Measurements from ENCODE around the gene TRANK1. TPM values are rescaled to one million over a fixed set of nuclear protein-coding genes. Genes with fewer than 3 reads are reported as not detected.

TRANK1 gene
- total RNA-seq, 2 donors from 2014 or later, result 3.6 to 7.8 TPM

GRCh38 chr3:36911990-36912804 is 32.7 kb downstream of the TRANK1 start:
- ATAC-seq, result no peak
- no peaks in the 10 kb centered on the region for H3K36me3 ChIP-seq (replicated peaks in 1 of 2; ENCODE audit: insufficient read depth in 1 of 2, low read depth in 2 of 2)
- intact Hi-C loops (cut with DNase I), result no loop called here
- no peak overlapping the region for H3K4me3 ChIP-seq
- H3K4me1 ChIP-seq, result no peaks in the 10 kb centered on the region
- no peaks in the 10 kb centered on the region for H3K27me3 ChIP-seq
- WGBS, 2 donors, result 58 to 63% methylated on average over 4 of the region's 4 CpGs
- H3K9me3 ChIP-seq, result no peaks in the 10 kb centered on the region
- peak in 1 of 4 donors; percentile 20 for DNase-seq
- peak overlapping the region in 1 of 4 donors; percentile 45 for H3K27ac ChIP-seq
- no peak for TF ChIP-seq POLR2A (IDR thresholded peaks at IDR 0.05)
- no peak for TF ChIP-seq CTCF (IDR thresholded peaks at IDR 0.05)

GRCh38 chr3:36909666-36910065 is 35.2 kb downstream of the TRANK1 start:
- no peaks in the 10 kb centered on the region for H3K36me3 ChIP-seq (replicated peaks in 1 of 2; ENCODE audit: insufficient read depth in 1 of 2, low read depth in 2 of 2)
- ATAC-seq (no peak), DNase-seq (no peak)
- no peaks in the 10 kb centered on the region for H3K27me3 ChIP-seq
- H3K27ac ChIP-seq, result no peak overlapping the region
- TF ChIP-seq CTCF (IDR thresholded peaks at IDR 0.05), result no peak
- no peak for TF ChIP-seq POLR2A (IDR thresholded peaks at IDR 0.05)
- H3K4me3 ChIP-seq, result no peak overlapping the region
- intact Hi-C loops (cut with DNase I), result no loop called here
- no peaks in the 10 kb centered on the region for H3K9me3 ChIP-seq
- 83 to 91% methylated on average over 1 of the region's 1 CpG for WGBS, 2 donors
- H3K4me1 ChIP-seq, result no peaks in the 10 kb centered on the region

GRCh38 chr3:36909181-36909580 is 35.7 kb downstream of the TRANK1 start:
- intact Hi-C loops (cut with DNase I), result no loop called here
- no peaks in the 10 kb centered on the region for H3K27me3 ChIP-seq

GRCh38 chr3:36908647-36909180 is 36.1 kb downstream of the TRANK1 start:
- DNase-seq (no peak), ATAC-seq (no peak)
- Histone ChIP-seq H3K27ac (peak overlapping the region; percentile 9 to 79 (median 42)), H3K4me1 (no peaks in the 10 kb centered on the region), H3K4me3 (peak overlapping the region in 1 of 2 donors; percentile 28), H3K9me3 (no peaks in the 10 kb centered on the region), H3K36me3 (replicated peaks in 1 of 2; ENCODE audit: insufficient read depth in 1 of 2, low read depth in 2 of 2) (no peaks in the 10 kb centered on the region), H3K27me3 (no peaks in the 10 kb centered on the region)
- no peak for TF ChIP-seq POLR2A (IDR thresholded peaks at IDR 0.05)
- TF ChIP-seq CTCF (IDR thresholded peaks at IDR 0.05), result no peak
- intact Hi-C loops (cut with DNase I), result no loop called here
- 76 to 94% methylated on average over 1 of the region's 1 CpG for whole genome bisulfite sequencing, 2 donors

More at GRCh38 chr3:36909181-36909580, 35.7 kb downstream of the TRANK1 start:
- ATAC-seq (no peak), DNase-seq (no peak)
- no peak overlapping the region for H3K4me3 ChIP-seq
- WGBS, 2 donors, result 86 to 90% methylated on average over 2 of the region's 2 CpGs
- H3K4me1 ChIP-seq, result no peaks in the 10 kb centered on the region
- H3K9me3 ChIP-seq, result no peaks in the 10 kb centered on the region
- H3K27ac ChIP-seq, result no peak overlapping the region
- TF ChIP-seq CTCF (IDR thresholded peaks at IDR 0.05) (no peak), POLR2A (IDR thresholded peaks at IDR 0.05) (no peak)
- no peaks in the 10 kb centered on the region for H3K36me3 ChIP-seq (replicated peaks in 1 of 2; ENCODE audit: insufficient read depth in 1 of 2, low read depth in 2 of 2)
